ENCODE results near the gene TMED1.
A peak's percentile ranks its signal among the peaks of the same experiment; 100 is the strongest.

Gene TMED1

DNA sequence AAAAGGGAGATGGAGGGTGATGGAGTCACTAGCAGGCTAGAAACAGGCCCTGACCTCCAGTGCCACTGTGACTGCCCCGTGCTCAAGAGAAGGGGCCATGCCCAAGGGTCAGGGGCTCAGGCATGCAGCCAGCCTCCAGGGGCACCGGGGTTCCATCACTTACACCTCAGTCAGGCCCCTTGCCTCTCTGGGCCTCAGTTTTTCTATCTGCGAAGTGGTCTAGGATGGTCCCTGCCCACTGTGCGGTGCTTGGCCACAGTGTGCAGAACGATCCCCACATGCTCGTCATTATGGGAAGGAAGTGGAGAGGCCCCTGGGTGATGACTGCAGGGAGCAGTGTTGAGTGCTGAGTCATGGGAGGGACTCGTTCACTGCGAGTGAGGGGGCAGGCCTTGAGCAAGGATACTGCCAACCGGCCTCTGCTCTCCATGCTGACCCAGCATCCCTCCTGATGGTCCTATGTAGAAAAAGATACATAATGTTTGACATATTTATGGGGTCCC lies 23.1 kb downstream of the TMED1 start:
- DNase-seq (ENCODE audit: extremely low read depth in 1 of 2, low read depth in 1 of 2) = no peak

DNA sequence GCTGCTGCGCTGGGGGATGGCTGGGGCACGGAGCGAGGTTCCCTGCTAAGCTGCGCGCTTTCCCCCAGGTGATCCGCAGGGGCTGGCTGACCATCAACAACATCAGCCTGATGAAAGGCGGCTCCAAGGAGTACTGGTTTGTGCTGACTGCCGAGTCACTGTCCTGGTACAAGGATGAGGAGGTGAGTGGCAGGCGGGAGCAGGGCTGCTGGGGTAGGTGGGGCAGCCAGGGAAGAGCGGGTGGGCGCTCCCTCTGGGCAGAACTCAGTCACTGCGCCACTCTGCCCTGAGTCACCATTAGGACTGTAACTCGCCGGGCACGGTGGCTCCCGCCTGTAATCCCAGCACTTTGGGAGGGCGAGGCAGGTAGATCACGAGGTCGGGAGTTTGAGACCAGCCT lies 23.8 kb downstream of the TMED1 start:
- no peak for DNase-seq (ENCODE audit: extremely low read depth in 1 of 2, low read depth in 1 of 2)

DNA sequence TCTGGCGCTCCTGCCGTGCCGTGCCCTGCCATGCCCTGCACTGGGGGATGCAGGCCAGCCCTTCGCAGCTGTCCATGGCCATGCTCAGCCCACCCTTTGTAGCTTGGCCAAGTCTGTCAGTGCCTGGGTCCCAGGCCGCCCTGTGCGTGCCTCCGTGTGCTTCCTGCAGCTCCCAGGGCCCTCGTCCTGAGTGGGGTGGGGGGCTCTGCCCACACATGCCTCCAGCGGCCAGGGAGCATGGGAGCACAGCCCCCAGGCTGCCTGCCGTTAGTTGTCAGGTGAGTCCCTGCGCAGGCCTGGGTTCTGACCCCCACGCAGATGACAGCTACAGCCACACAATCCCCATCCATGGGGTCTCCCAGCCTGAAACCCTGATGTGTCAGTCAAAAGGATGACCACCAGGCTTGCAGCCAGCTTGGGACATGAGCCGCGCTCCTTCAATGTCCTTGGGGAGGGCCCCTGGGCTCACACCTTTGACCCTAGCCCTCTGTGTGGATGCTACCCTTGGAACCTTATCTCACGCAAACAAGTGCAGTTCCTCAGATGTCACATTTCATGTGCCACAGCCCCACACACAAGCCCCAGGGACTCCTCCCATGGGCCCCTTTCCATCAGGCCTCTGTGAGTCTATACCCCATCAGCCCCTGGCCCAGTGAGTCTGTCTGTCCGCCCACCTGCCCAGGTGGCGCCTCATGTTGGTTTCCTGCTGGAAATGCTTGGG lies 24.5 kb downstream of the TMED1 start:
- DNase-seq (ENCODE audit: extremely low read depth in 1 of 2, low read depth in 1 of 2) = no peak

DNA sequence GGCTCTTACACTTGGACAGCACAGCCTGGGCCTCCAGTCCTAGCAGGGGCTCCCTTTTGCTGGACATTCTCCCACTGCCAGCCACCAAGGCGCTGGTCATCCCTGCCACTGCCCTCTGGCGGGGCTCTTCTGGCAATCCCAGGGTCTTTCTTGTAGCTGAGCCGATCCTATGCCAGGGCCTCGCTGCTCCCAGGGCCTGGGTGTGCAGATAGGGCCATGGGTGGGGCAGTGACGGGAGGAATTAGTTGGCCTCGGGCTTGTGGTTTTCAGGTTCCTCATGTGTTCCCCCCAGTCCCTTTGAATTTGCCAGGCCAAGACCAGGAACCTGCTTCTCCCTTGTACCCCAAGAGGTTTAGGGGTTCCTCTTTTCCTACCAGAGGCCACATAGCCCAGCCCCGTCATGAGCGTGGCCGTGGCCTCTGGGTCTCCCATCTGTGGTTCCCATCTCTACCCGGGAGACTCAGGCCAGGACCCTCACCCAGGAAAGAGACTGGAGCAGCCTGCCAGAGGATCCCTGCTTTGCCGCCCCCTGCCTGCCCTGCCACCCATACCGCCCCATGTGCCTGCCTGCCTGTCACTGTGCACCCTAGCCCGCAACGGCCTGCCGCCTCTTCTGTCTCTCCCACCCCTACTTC lies 26.2 kb downstream of the TMED1 start:
- DNase-seq (ENCODE audit: extremely low read depth in 1 of 2, low read depth in 1 of 2) = no peak

DNA sequence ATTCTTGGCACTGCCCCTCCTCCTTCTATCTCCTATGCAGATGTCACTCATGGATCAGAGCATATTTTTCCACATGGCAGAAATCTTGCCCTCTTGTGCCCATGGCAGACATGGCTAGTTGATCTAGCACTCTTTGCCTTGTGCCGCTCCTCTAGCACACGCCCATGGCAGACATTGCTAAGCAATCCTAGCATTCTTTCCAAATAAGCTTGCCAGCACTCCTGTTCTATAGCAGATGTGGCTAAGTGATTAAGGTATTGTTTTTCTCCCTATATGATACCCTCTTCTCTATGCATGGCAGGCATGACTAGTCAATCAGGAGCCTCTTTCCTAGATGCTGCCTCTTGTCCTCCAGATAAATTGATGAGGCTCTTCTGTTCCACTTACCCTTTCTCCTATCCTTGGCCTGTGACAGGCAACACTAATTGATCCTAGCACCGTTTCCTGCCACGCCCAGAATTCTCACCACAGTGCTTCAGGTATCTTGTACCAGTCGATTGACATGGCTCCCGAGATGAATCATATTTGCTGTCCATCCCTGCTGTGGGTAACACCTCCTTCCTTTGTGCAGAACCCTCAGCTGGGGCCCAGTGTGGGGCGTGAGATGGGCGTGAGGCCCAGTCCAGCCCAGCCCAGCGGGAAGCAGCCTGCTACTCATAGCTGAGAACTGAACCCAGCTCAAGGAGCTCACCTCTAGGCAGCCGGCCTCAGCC lies 26.9 kb downstream of the TMED1 start:
- no peak for DNase-seq (ENCODE audit: extremely low read depth in 1 of 2, low read depth in 1 of 2)

DNA sequence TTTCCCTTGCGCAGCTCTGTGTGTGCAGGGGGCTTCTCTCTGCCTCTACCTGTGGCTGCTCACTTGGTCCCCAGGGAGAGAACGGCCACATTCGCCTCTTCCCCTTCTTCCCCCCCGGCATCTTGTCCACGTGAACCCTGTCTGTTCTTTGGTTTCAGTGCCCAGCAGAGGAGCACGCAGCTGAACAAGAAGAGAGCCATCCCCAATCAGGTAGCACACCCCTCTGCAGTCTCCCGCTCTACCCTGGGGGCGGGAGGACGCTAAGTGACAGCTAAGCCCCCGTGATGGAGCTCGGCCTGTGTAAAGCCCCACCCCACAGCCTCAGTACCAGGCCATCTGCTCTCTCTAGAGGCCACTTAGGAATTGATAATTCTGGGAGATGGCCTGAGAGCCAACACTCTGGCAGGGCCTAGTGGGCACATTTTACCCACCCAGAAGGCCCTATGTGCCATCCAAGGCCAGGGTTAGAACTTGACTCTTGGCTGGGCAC lies 30.2 kb downstream of the TMED1 start:
- DNase-seq (ENCODE audit: extremely low read depth in 1 of 2, low read depth in 1 of 2) = no peak

DNA sequence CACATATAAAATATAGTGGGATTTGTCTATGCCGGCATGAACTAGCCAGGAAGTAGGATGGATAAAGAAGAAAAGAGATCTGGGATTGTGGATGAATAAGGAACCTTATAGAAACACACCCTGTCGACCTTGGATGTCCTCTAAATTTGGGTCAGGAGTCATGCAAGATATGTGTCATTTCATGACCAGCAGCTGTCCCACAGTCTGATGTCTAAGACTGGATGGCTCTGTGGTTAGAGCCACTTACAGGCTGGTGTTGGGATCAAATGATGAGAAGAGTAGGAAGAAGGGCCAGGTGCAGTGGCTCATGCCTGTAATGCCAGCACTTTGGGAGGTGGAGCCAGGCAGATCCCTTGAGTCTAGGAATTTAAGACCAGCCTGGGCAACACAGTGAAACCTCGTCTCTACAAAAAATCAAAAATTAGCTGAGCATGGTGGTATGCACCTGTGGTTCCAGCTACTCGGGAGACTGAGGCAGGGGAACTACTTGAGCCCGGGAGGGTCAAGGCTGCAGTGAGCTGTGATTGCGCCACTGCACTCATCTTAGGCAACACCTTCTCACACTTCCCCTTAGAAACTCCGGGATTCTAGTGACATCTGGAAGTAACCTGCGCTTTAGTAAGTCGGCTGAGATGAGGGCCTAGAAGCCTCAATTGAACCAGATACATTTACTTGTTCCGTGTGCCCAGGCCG lies 30.8 kb downstream of the TMED1 start:
- no peak for DNase-seq (ENCODE audit: extremely low read depth in 1 of 2, low read depth in 1 of 2)

DNA sequence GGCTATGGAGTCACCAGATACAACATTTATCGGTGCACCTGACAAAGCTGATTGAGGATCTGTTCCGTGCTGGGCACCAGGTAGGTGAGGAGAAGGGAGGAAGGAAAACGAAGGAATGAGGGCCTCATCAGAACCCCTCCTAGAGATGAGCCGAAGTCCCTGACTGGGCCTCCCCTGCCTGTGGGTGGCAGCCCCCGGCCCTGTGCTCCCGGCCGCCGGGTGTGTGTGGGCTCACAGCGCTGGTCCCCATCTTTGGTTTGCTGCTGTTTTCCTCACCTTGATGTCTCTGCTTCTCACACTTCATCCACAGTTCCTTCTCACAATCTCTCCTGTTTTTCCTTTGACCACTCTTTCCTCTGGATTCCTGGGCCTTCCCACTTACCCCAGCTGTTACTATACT lies 32.8 kb downstream of the TMED1 start:
- no peak for DNase-seq (ENCODE audit: extremely low read depth in 1 of 2, low read depth in 1 of 2)

DNA sequence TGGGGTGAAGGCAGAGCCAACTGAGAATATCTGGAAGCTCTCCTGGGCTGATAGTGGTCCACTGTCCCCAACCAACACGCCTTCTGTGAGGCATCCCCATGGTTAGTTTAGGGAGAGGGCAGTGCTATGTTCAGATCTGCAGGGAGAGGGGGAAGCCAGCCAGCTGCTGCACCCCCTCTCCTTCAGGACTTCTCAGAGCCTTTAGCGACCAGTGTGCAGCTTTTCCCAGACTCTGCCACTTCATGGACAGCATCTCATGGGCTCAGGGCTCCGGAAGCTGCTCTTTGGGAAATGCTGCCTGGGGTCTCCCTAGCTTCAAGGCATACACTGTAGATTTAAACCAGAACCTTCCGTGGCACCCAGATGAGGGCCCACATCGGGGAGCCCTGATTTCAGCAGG lies 33.5 kb downstream of the TMED1 start:
- no peak for DNase-seq (ENCODE audit: extremely low read depth in 1 of 2, low read depth in 1 of 2)

DNA sequence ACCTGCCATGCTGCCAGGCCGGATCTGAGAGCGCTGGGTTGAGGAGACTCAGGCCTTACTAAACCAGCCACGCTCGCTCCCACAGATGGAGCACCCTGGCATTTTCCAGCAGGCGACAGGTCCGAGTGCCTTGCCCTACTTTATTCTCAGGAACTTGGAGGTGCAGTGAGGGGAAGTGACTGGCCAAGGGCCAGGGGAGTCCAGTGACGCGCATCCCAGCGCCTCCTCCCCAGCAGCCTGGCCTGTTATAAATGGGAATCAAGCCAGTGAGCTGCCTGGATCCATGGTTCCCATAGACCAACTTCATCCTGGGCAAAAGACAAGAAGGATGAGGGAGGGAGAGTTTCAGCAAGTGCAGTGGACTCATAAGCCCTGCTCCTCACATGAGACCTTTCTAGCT lies 35.5 kb downstream of the TMED1 start:
- no peak for DNase-seq (ENCODE audit: extremely low read depth in 1 of 2, low read depth in 1 of 2)

DNA sequence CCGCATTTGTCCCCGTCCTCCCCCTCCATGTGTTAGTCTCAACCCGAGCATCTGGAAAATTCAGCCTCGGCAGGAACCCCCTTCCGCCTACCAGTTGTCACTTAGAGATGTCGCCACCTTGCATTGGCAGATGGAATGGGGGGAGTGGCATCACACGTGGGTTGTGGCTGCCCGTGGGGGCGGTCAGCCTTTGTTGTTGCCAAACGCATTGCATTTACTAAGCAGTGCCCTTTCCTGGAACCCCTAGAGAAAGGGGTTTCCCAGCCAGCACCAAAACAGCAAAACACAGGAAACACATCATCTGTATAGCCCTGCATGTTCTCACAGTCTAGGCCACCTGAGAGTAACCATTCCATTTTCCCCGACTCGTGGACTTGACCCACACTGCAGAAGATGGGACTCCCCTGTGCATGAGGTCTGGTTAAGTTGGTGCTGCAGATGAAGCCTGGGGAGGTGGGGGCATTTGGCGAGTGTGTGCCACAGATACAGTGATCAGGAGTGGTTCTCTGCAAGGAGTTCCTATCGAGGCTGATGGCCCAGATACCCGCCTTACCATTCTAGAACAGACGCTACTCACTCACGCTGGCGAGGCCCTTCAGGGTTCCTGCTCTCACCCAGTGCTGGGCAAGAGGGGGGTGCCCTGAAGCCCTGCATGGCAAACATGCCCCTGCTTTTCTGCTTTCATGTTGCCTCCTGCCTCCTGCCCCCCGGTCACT lies 38.3 kb downstream of the TMED1 start:
- peak; percentile 69 for DNase-seq (ENCODE audit: extremely low read depth in 1 of 2, low read depth in 1 of 2)

DNA sequence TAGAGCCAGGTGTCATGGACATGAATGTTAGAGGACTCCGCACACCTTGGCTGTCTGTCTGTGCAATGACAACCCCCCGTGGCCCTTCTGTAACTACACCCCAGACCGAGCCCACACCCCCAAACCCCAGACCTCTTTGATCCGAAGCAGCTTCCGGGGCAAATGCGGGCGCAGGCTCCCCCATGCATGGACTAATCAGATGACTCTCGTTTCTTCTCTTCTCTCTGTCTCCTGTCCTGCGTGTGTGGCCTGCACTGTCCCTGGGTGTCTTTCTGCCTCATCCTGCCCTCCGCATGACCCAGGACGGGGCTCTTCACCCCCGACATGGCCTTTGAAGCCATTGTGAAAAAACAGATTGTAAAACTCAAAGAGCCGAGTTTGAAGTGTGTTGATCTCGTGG lies 38.9 kb downstream of the TMED1 start:
- peak; percentile 25 to 30 for DNase-seq (ENCODE audit: extremely low read depth in 1 of 2, low read depth in 1 of 2)

DNA sequence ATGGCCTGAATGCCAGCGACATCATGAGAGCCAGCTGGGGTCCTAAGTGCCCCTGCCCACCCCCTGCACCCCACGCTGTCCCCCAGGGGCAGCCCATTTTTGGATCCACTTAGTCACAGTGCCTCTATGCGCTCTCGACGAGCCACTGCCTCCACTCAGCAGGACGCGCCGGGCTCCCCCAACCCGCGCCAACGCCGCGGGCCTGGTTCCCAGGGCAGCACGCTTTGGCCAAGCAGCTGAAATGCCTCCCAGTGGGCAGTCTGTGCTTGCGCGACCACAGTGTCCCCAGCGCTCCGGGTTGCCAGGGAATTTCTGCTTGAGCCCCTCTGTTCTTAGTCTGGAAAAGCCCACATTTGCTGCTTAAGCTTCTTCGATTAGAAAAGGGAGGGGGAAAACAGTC lies 39.4 kb downstream of the TMED1 start:
- DNase-seq (ENCODE audit: extremely low read depth in 1 of 2, low read depth in 1 of 2) = no peak

DNA sequence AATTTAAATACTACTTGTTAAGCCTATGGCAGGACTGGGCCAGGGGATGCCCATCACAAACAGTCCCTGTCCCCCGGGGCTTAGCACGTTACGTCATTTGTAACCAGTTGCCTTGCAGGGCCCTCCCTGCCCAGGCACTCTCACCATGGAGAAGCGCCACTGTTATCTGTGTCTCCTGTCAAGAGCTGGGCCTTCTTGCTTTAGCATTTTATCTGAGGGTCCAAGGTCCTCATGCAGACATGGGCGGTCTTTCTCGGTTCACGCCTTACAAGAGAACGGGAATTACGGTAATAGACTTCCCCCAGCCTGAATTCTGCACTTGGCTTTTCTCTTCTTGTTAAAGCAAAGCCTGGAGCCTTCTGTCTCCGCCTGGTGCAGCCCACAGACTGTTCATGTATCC lies 46.1 kb downstream of the TMED1 start:
- DNase-seq (ENCODE audit: extremely low read depth in 1 of 2, low read depth in 1 of 2) = no peak

DNA sequence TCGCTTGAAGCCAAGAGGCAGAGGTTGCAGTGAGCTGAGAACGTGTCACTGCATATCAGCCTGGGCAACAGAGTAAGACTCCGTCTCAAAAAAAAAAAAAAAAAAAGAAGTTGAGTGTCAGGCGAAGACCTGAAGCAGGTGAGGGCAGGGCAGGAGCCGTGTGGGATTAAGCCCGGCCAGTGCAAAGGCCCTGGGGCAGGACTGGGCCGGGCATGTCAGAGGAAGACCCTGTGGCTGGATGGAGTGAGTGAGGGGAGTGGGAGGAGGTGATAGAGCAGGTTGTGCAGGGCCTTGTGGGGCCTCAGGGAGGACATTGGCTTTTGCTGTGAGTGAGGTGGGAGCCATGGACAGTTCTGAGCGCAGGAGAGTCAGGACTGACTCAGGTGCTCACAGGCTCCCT lies 47.9 kb downstream of the TMED1 start:
- DNase-seq (ENCODE audit: extremely low read depth in 1 of 2, low read depth in 1 of 2) = no peak

DNA sequence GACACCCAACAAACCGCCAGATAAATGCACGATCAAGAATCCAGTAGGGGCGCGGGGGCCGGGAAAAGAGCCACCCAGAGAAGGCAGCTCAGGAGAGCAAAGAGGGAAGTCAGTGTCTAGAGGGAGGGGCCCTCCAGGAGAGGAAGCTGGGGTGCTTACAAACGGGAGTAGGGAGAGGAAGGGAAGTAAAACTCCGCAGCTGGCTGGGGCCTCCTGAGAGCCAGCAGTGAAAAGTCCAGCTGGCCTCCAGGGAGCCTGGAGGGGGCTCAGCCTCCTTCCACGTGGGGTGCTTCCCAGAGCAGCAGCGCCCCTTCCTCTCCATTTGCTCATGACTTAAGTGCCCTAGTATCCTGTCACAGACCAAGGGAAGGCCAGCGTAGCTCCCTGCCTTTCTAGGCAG lies 51.8 kb downstream of the TMED1 start:
- no peak for DNase-seq (ENCODE audit: extremely low read depth in 1 of 2, low read depth in 1 of 2)

DNA sequence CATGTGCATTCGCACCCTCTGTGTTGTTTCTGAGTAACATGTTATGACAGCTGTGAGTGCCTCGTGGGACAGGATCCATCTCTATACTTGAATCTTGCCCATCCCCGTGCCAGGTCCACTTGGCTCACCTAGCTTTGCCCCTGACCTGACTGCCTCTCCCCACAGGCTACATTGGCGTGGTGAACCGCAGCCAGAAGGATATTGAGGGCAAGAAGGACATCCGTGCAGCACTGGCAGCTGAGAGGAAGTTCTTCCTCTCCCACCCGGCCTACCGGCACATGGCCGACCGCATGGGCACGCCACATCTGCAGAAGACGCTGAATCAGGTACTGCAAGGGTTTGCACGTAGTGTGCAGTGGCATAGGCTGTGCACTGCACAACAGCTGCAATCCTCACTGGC lies 53.2 kb downstream of the TMED1 start:
- DNase-seq (ENCODE audit: extremely low read depth in 1 of 2, low read depth in 1 of 2) = no peak
